Measurements from ENCODE around the gene ATG4D.
"Not testable (repeated sequence)": the region's sequence is repeated elsewhere in the genome, so short reads cannot be mapped to it uniquely, and the experiment has no call there.

ATG4D gene

DNA sequence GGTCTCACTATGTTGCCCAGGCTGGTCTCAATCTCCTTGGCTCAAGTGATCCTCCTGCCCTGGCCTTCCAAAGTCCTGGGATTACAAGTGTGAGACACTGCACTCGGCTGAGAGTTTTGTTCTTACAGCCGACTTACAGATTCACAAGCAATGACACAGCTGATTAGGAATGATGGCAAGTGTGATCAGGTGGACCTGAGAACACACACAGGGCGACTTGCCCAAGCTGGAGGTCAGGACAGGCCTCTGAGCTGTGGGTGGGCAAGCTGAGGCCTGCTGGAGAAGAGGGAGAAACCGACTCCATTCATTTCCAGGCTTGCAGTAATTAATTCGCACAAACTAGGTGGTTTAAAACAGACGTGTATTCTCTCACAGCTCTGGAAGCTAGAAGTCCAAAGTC, 8.1 kb upstream of the ATG4D start:
- H3K36me3 ChIP-seq (replicated peaks), result no peaks in the 10 kb centered on the region
- no peak overlapping the region for H3K27ac ChIP-seq
- H3K27me3 ChIP-seq (replicated peaks), result no peaks in the 10 kb centered on the region
- TF ChIP-seq, protein P1, sequence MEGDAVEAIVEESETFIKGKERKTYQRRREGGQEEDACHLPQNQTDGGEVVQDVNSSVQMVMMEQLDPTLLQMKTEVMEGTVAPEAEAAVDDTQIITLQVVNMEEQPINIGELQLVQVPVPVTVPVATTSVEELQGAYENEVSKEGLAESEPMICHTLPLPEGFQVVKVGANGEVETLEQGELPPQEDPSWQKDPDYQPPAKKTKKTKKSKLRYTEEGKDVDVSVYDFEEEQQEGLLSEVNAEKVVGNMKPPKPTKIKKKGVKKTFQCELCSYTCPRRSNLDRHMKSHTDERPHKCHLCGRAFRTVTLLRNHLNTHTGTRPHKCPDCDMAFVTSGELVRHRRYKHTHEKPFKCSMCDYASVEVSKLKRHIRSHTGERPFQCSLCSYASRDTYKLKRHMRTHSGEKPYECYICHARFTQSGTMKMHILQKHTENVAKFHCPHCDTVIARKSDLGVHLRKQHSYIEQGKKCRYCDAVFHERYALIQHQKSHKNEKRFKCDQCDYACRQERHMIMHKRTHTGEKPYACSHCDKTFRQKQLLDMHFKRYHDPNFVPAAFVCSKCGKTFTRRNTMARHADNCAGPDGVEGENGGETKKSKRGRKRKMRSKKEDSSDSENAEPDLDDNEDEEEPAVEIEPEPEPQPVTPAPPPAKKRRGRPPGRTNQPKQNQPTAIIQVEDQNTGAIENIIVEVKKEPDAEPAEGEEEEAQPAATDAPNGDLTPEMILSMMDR (IDR thresholded peaks at IDR 0.05; ENCODE audit: low read depth, low read length, missing control alignments), result no peak
- H3K4me3 ChIP-seq (ENCODE audit: low read depth, low read length), result no peak overlapping the region
- in situ Hi-C loops (cut with HindIII; ENCODE audit: low pct_ligation_motif_present, low sequenced_read_pairs), result no loop called here
- DNase-seq, result no peak

DNA sequence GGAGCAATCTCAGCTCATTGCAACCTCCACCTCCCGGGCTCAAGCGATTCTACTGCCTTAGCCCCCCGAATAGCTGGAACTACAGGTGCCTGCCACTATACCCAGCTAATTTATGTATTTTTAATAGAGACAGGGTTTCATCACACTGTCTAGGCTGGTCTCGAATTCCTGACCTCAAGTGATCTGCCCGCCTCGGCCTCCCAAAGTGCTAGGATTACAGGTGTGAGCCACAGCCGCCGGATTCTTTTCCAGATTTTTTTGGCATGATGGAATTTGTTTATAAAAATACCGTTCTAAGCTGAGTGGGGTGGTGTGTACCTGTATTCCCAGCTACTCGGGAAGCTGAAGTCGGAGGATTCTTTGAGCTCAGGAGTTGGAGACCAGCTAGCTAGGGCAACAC, 6.0 kb upstream of the ATG4D start:
- Histone ChIP-seq H3K4me3 (ENCODE audit: low read depth, low read length) (no peak overlapping the region), H3K27me3 (replicated peaks) (no peaks in the 10 kb centered on the region), H3K27ac (no peak overlapping the region), H3K36me3 (replicated peaks) (no peaks in the 10 kb centered on the region)
- in situ Hi-C loops (cut with HindIII; ENCODE audit: low pct_ligation_motif_present, low sequenced_read_pairs), result no loop called here
- TF ChIP-seq, protein P1 (IDR thresholded peaks at IDR 0.05; ENCODE audit: low read depth, low read length, missing control alignments), result no peak
- DNase-seq, result no peak

DNA sequence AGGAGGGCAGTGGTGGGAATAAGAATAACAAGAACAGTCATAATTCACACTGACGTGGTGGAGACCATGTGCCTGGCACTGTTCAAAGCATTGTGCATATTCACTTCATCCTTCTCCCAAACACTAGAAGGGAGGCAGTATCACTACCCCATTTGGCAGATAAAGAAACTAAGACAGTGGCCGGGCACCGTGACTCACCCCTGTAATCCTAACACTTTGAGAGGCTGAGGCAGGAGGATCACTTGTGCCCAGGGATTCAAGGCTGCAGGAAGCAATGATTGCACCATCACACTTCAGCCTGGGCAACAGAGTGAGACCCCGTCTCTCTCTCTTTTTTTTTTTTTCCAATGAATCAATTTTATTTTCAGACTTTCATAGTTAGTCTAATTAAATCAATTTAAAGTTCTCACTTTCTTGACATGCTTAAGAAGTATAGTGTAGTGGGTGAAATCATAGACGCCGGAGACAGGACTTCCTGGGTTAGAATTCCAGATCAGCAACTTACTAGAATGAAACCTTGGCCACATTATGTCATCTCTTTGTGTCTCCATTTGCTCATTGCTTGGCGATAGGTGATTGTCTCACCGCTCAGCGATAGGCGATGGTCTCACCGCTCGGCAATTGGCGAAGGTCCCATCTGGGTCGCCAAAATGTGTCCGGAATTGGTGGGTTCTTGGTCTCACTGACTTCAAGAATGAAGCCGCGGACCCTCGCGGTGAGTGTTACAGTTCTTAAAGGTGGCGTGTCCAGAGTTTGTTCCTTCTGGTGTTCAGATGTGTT, 5.3 kb upstream of the ATG4D start:
- H3K27me3 ChIP-seq (replicated peaks), result no peaks in the 10 kb centered on the region
- no peaks in the 10 kb centered on the region for H3K36me3 ChIP-seq (replicated peaks)
- TF ChIP-seq, protein P1 (IDR thresholded peaks at IDR 0.05; ENCODE audit: low read depth, low read length, missing control alignments), result no peak
- no peak for DNase-seq
- no peak overlapping the region for H3K27ac ChIP-seq
- no peak overlapping the region for H3K4me3 ChIP-seq (ENCODE audit: low read depth, low read length)
- in situ Hi-C loops (cut with HindIII; ENCODE audit: low pct_ligation_motif_present, low sequenced_read_pairs), result no loop called here

DNA sequence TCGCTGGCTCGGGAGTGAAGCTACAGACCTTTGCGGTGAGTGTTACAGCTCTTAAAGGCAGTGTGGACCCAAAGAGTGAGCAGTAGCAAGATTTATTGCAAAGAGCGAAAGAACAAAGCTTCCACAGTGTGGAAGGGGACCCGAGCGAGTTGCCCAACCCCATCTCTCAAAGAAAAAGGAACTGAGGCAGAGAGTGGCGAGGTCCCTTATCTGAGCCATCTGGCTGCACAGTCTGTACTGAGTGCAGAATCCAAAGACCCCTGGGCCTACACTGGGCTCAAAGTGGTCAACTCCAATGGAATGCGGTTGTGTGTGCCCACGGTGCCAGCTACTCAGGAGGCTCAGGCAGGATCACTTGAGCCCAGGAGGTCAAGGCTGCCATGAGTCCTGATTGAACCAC, 4.7 kb upstream of the ATG4D start:
- DNase-seq; H3K36me3 ChIP-seq (replicated peaks); H3K4me3 ChIP-seq (ENCODE audit: low read depth, low read length); H3K27ac ChIP-seq; in situ Hi-C loops (cut with HindIII; ENCODE audit: low pct_ligation_motif_present, low sequenced_read_pairs); H3K27me3 ChIP-seq (replicated peaks): not testable (repeated sequence)

DNA sequence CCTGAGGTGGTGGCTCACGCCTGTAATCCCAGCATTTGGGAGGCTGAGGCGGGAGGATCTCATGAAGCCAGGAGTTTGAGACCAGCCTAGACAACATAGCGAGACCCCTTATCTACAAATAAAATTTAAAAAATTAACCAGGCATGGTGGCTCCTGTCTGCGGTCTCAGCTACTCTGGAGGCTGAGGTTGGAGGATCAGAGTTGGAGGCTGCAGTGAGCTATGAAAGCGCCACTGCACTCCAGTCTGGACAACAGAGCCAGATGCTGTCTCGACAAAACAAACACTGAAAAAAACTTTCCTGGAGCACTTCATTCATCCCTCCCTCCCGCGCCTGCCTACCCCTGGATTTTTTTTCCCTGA, 665 bp upstream of the ATG4D start:
- Histone ChIP-seq H3K27me3 (replicated peaks) (no peaks in the 10 kb centered on the region), H3K27ac (no peak overlapping the region), H3K36me3 (replicated peaks) (peaks cover 7% of the 10 kb centered on the region), H3K4me3 (ENCODE audit: low read depth, low read length) (no peak overlapping the region)
- TF ChIP-seq, protein P1 (IDR thresholded peaks at IDR 0.05; ENCODE audit: low read depth, low read length, missing control alignments), result no peak
- in situ Hi-C loops (cut with HindIII; ENCODE audit: low pct_ligation_motif_present, low sequenced_read_pairs), result no loop called here
- DNase-seq, result no peak

DNA sequence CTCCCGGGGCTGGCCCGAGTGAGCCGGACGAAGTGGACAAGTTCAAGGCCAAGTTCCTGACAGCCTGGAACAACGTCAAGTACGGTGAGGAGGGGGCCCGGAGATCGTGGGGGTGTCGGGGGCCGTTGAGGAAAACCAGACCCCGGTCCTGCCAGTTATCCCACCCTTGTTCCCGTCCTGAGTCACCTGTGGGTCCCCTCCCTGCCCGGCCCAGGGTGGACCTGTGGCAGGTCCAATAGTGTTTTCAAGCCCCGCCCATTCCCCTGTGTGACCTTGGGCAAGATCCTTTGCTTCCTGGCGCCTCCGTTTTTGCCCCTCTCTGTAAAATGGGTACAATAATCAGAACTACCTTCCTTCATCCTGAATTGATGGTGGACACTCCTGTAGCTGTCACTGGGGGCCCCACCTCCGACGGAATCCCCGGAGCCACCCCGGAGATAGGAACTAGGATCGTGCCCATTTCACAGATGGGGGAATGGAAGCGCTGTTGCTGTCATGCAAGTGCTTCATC, 593 bp downstream of the ATG4D start:
- TF ChIP-seq, protein P1 (IDR thresholded peaks at IDR 0.05; ENCODE audit: low read depth, low read length, missing control alignments), result no peak
- H3K36me3 ChIP-seq (replicated peaks), result peaks cover 7% of the 10 kb centered on the region
- no peaks in the 10 kb centered on the region for H3K27me3 ChIP-seq (replicated peaks)
- in situ Hi-C loops (cut with HindIII; ENCODE audit: low pct_ligation_motif_present, low sequenced_read_pairs), result no loop called here
- peak overlapping the region; percentile 65 for H3K27ac ChIP-seq
- H3K4me3 ChIP-seq (ENCODE audit: low read depth, low read length), result peak overlapping the region; percentile 74
- no peak for DNase-seq
